HEK293 (cell line): ENCODE measurements around the gene OPHN1.

Source experiments
- CTCF ChIP-seq: fragments of 450-650 bp; formaldehyde crosslinking; IDR thresholded peaks from 2 replicates; pipeline ENCODE4 v1.5.1; 2016; ENCODE audit warnings: missing biosample characterization, missing genetic modification characterization
- MEIS1 ChIP-seq: sonication (generic); formaldehyde crosslinking; IDR thresholded peaks from 2 replicates; pipeline ENCODE4 v1.8.1; 2022; ENCODE audit warnings: missing genetic modification reagents, mild to moderate bottlenecking, borderline replicate concordance
- PBX3 ChIP-seq: sonication (generic); formaldehyde crosslinking; IDR thresholded peaks from 2 replicates; pipeline ENCODE4 v1.8.1; 2022; ENCODE audit warnings: mild to moderate bottlenecking, moderate library complexity, missing genetic modification reagents
- ZFP37 ChIP-seq: fragments of 450-650 bp; formaldehyde crosslinking; IDR thresholded peaks from 2 replicates; pipeline ENCODE4 v1.5.1; 2016; ENCODE audit warnings: missing biosample characterization, missing genetic modification characterization
- ZNF140 ChIP-seq: fragments of 450-650 bp; formaldehyde crosslinking; IDR thresholded peaks from 2 replicates; pipeline ENCODE4 v1.5.1; 2016; ENCODE audit warnings: missing biosample characterization, missing genetic modification characterization
- ZNF624 ChIP-seq: fragments of 450-650 bp; formaldehyde crosslinking; IDR thresholded peaks from 2 replicates; pipeline ENCODE4 v1.5.1; 2017; ENCODE audit warnings: missing biosample characterization, missing genetic modification characterization
- ZNF791 ChIP-seq: fragments of 450-650 bp; formaldehyde crosslinking; IDR thresholded peaks from 2 replicates; pipeline ENCODE4 v1.5.1; 2016; ENCODE audit warnings: missing biosample characterization, missing genetic modification characterization

- TF ChIP-seq CTCF (tag by site-specific recombination) (no peak), ZFP37 (tag by site-specific recombination) (no peak), ZNF791 (tag by site-specific recombination) (no peak), ZNF140 (no peak), MEIS1 (CRISPR knock-in tag) (no peak), ZNF624 (tag by site-specific recombination) (no peak), PBX3 (no peak)
Observed at GRCh38 chrX:68451720-68452119, 18.4 kb upstream of the OPHN1 start.
